Measurements from ENCODE around the gene RTP3.

RTP3 gene

GRCh38 chr3:46512191-46512749, 14.5 kb downstream of the RTP3 start:
- DNase-seq: no peak
- H3K4me3 Mint-ChIP-seq: no peak overlapping the region
- H3K9me3 Mint-ChIP-seq: no peaks in the 10 kb centered on the region
- no peaks in the 10 kb centered on the region for H3K36me3 Mint-ChIP-seq (ENCODE audit: low read depth)
- H3K27ac Mint-ChIP-seq: no peak overlapping the region
- no peak for TF ChIP-seq CTCF (IDR thresholded peaks at IDR 0.05)
- peaks cover 40% of the 10 kb centered on the region for H3K4me1 Mint-ChIP-seq
- peaks cover 12% of the 10 kb centered on the region for H3K27me3 Mint-ChIP-seq (ENCODE audit: low read depth, poor library complexity)

GRCh38 chr3:46516521-46516920, 18.7 kb downstream of the RTP3 start:
- no peak for DNase-seq
- H3K4me3 Mint-ChIP-seq: no peak overlapping the region
- TF ChIP-seq CTCF (IDR thresholded peaks at IDR 0.05): no peak
- peaks cover 7% of the 10 kb centered on the region for H3K27me3 Mint-ChIP-seq (ENCODE audit: low read depth, poor library complexity)
- H3K36me3 Mint-ChIP-seq (ENCODE audit: low read depth): no peaks in the 10 kb centered on the region
- no peak overlapping the region for H3K27ac Mint-ChIP-seq
- no peaks in the 10 kb centered on the region for H3K9me3 Mint-ChIP-seq
- H3K4me1 Mint-ChIP-seq: peaks cover 6% of the 10 kb centered on the region

GRCh38 chr3:46517016-46517783, 19.4 kb downstream of the RTP3 start:
- no peak for TF ChIP-seq CTCF (IDR thresholded peaks at IDR 0.05)
- no peak overlapping the region for H3K27ac Mint-ChIP-seq
- no peak for DNase-seq
- no peaks in the 10 kb centered on the region for H3K9me3 Mint-ChIP-seq
- no peaks in the 10 kb centered on the region for H3K36me3 Mint-ChIP-seq (ENCODE audit: low read depth)
- peaks cover 2% of the 10 kb centered on the region for H3K27me3 Mint-ChIP-seq (ENCODE audit: low read depth, poor library complexity)
- peaks cover 4% of the 10 kb centered on the region for H3K4me1 Mint-ChIP-seq
- H3K4me3 Mint-ChIP-seq: no peak overlapping the region

GRCh38 chr3:46517784-46518181, 20.0 kb downstream of the RTP3 start:
- no peak overlapping the region for H3K4me3 Mint-ChIP-seq
- H3K27ac Mint-ChIP-seq: no peak overlapping the region
- no peaks in the 10 kb centered on the region for H3K36me3 Mint-ChIP-seq (ENCODE audit: low read depth)
- H3K27me3 Mint-ChIP-seq (ENCODE audit: low read depth, poor library complexity): peaks cover 2% of the 10 kb centered on the region
- no peaks in the 10 kb centered on the region for H3K9me3 Mint-ChIP-seq
- H3K4me1 Mint-ChIP-seq: no peaks in the 10 kb centered on the region
- no peak for TF ChIP-seq CTCF (IDR thresholded peaks at IDR 0.05)
- DNase-seq: no peak

GRCh38 chr3:46519952-46520351, 22.2 kb downstream of the RTP3 start:
- no peaks in the 10 kb centered on the region for H3K36me3 Mint-ChIP-seq (ENCODE audit: low read depth)
- H3K27me3 Mint-ChIP-seq (ENCODE audit: low read depth, poor library complexity): peaks cover 6% of the 10 kb centered on the region
- no peaks in the 10 kb centered on the region for H3K4me1 Mint-ChIP-seq
- no peaks in the 10 kb centered on the region for H3K9me3 Mint-ChIP-seq
- no peak for DNase-seq
- H3K4me3 Mint-ChIP-seq: no peak overlapping the region
- no peak overlapping the region for H3K27ac Mint-ChIP-seq
- TF ChIP-seq CTCF (IDR thresholded peaks at IDR 0.05): no peak

- no peak for TF ChIP-seq CTCF (IDR thresholded peaks at IDR 0.05)
- no peak overlapping the region for H3K4me3 Mint-ChIP-seq
- DNase-seq: no peak
- H3K4me1 Mint-ChIP-seq: no peaks in the 10 kb centered on the region
- no peaks in the 10 kb centered on the region for H3K36me3 Mint-ChIP-seq (ENCODE audit: low read depth)
- no peaks in the 10 kb centered on the region for H3K9me3 Mint-ChIP-seq
- no peak overlapping the region for H3K27ac Mint-ChIP-seq
- H3K27me3 Mint-ChIP-seq (ENCODE audit: low read depth, poor library complexity): peaks cover 6% of the 10 kb centered on the region
Observed at GRCh38 chr3:46520531-46520930, 22.8 kb downstream of the RTP3 start.

Measured in nephron progenitor cell (in vitro differentiated cells).